ENCODE measurements around the gene TMEM184C. TPM values are rescaled to one million over a fixed set of nuclear protein-coding genes. Genes with fewer than 3 reads are reported as not detected.

TMEM184C gene
- total RNA-seq, 1 experiment from 2014 or later: 36.3 TPM

GRCh38 chr4:147576084-147576483 is 41.1 kb upstream of the TMEM184C start:
- POLR2A ChIA-PET (ENCODE audit: low non-redundant PET): interaction anchor here (0.6 kb wide), 1 partner anchor 53 kb away, joined by 4 read pairs; no protein-coding TSS in a partner anchor
- Histone ChIP-seq H3K27ac (ENCODE audit: low read depth, low read length, poor library complexity, severe bottlenecking) (no peak overlapping the region), H3K4me3 (ENCODE audit: low read depth, low read length, poor library complexity, severe bottlenecking) (no peak overlapping the region), H3K4me1 (ENCODE audit: insufficient read depth, low read length, poor library complexity, severe bottlenecking) (no peaks in the 10 kb centered on the region), H3K9me3 (ENCODE audit: low read depth, low read length, poor library complexity, severe bottlenecking) (no peaks in the 10 kb centered on the region), H3K27me3 (replicated peaks; ENCODE audit: insufficient read depth, low read depth, low read length, poor library complexity) (no peaks in the 10 kb centered on the region), H3K36me3 (ENCODE audit: insufficient read depth, low read length, poor library complexity, severe bottlenecking) (no peaks in the 10 kb centered on the region)
- TF ChIP-seq EZH2 (IDR thresholded peaks at IDR 0.05; ENCODE audit: borderline replicate concordance, low read depth, low read length, poor library complexity, severe bottlenecking): no peak
- TF ChIP-seq CTCF (conservative IDR thresholded peaks at IDR 0.05; ENCODE audit: low read depth, low read length): no peak
- intact Hi-C loops (cut with micrococcal nuclease; ENCODE audit: unreplicated experiment): no loop called here
- no peak for DNase-seq (ENCODE audit: low spot score)
- BruUV-seq (replicated peaks): no TSS peak
- CTCF ChIA-PET: no interaction called here

- no peak for DNase-seq (ENCODE audit: low spot score)
- BruUV-seq (replicated peaks): no TSS peak
- H3K9me3 ChIP-seq (ENCODE audit: low read depth, low read length, poor library complexity, severe bottlenecking): no peaks in the 10 kb centered on the region
- ChIA-PET POLR2A (ENCODE audit: low non-redundant PET) (no interaction called here), CTCF (no interaction called here)
- H3K27ac ChIP-seq (ENCODE audit: low read depth, low read length, poor library complexity, severe bottlenecking): no peak overlapping the region
- H3K36me3 ChIP-seq (ENCODE audit: insufficient read depth, low read length, poor library complexity, severe bottlenecking): no peaks in the 10 kb centered on the region
- no peaks in the 10 kb centered on the region for H3K27me3 ChIP-seq (replicated peaks; ENCODE audit: insufficient read depth, low read depth, low read length, poor library complexity)
- H3K4me3 ChIP-seq (ENCODE audit: low read depth, low read length, poor library complexity, severe bottlenecking): no peak overlapping the region
- intact Hi-C loops (cut with micrococcal nuclease; ENCODE audit: unreplicated experiment): no loop called here
- TF ChIP-seq EZH2 (IDR thresholded peaks at IDR 0.05; ENCODE audit: borderline replicate concordance, low read depth, low read length, poor library complexity, severe bottlenecking) (no peak), CTCF (conservative IDR thresholded peaks at IDR 0.05; ENCODE audit: low read depth, low read length) (no peak)
- no peaks in the 10 kb centered on the region for H3K4me1 ChIP-seq (ENCODE audit: insufficient read depth, low read length, poor library complexity, severe bottlenecking)
Observed at GRCh38 chr4:147578051-147578476, 39.1 kb upstream of the TMEM184C start.

- no peaks in the 10 kb centered on the region for H3K9me3 ChIP-seq (ENCODE audit: low read depth, low read length, poor library complexity, severe bottlenecking)
- H3K4me1 ChIP-seq (ENCODE audit: insufficient read depth, low read length, poor library complexity, severe bottlenecking): no peaks in the 10 kb centered on the region
- H3K27ac ChIP-seq (ENCODE audit: low read depth, low read length, poor library complexity, severe bottlenecking): no peak overlapping the region
- POLR2A ChIA-PET (ENCODE audit: low non-redundant PET): no interaction called here
- no peak for DNase-seq (ENCODE audit: low spot score)
- intact Hi-C loops (cut with micrococcal nuclease; ENCODE audit: unreplicated experiment): no loop called here
- TF ChIP-seq EZH2 (IDR thresholded peaks at IDR 0.05; ENCODE audit: borderline replicate concordance, low read depth, low read length, poor library complexity, severe bottlenecking) (no peak), CTCF (conservative IDR thresholded peaks at IDR 0.05; ENCODE audit: low read depth, low read length) (no peak)
- CTCF ChIA-PET: no interaction called here
- BruUV-seq (replicated peaks): no TSS peak
- H3K4me3 ChIP-seq (ENCODE audit: low read depth, low read length, poor library complexity, severe bottlenecking): no peak overlapping the region
- no peaks in the 10 kb centered on the region for H3K36me3 ChIP-seq (ENCODE audit: insufficient read depth, low read length, poor library complexity, severe bottlenecking)
- H3K27me3 ChIP-seq (replicated peaks; ENCODE audit: insufficient read depth, low read depth, low read length, poor library complexity): no peaks in the 10 kb centered on the region
Observed at GRCh38 chr4:147578593-147578992, 38.6 kb upstream of the TMEM184C start.
